PFSK-1 (cell line): Measurements from ENCODE around the gene TUBA4A.

ENCODE experiments used
- FOXP2 ChIP-seq: optimal IDR thresholded peaks from 2 replicates; pipeline ENCODE3; 2011; ENCODE audit warnings: borderline replicate concordance, control low read depth, inconsistent platforms; ENCODE audit not compliant: insufficient read depth; ENCODE audit errors: extremely low read length, extremely low read depth
- POLR2AphosphoS5 ChIP-seq: IDR thresholded peaks from 2 replicates; pipeline ENCODE4 v1.6.1; 2012; ENCODE audit warnings: low read depth, mild to moderate bottlenecking, control low read depth, low read length, moderate library complexity
- REST ChIP-seq, 2 experiments: IDR thresholded peaks; 2 replicates each; pipeline versions ENCODE4 v1.6.1 to v1.8.0; 2011 to 2012; ENCODE audit warnings: low read depth in 2 of 2, low read length in 2 of 2, control low read depth in 1 of 2, inconsistent platforms in 1 of 2, mild to moderate bottlenecking in 1 of 2, moderate library complexity in 1 of 2; ENCODE audit not compliant: insufficient read depth in 1 of 2
- SIN3A ChIP-seq: IDR thresholded peaks from 2 replicates; pipeline ENCODE4 v1.6.1; 2012; ENCODE audit warnings: mild to moderate bottlenecking, low read length, moderate library complexity, borderline replicate concordance; ENCODE audit not compliant: insufficient read depth
- TAF1 ChIP-seq: IDR thresholded peaks from 2 replicates; pipeline ENCODE4 v1.6.1; 2012; ENCODE audit warnings: low read length, control low read depth, borderline replicate concordance; ENCODE audit not compliant: insufficient read depth

Gene TUBA4A

GRCh38 chr2:219287580-219288265, 34.0 kb upstream of the TUBA4A start:
- TF ChIP-seq REST (IDR thresholded peaks at IDR 0.05; ENCODE audit: insufficient read depth in 1 of 2, low read depth in 2 of 2, low read length in 2 of 2) (no peak), FOXP2 (no peak), TAF1 (no peak)

GRCh38 chr2:219286436-219287115, 32.9 kb upstream of the TUBA4A start:
- TF ChIP-seq POLR2AphosphoS5 (no peak), SIN3A (no peak), TAF1 (no peak), FOXP2 (no peak), REST (IDR thresholded peaks at IDR 0.05; ENCODE audit: insufficient read depth in 1 of 2, low read depth in 2 of 2, low read length in 2 of 2) (no peak)

- no peak for TF ChIP-seq REST (IDR thresholded peaks at IDR 0.05; ENCODE audit: insufficient read depth in 1 of 2, low read depth in 2 of 2, low read length in 2 of 2)
- no peak for TF ChIP-seq FOXP2
- no peak for TF ChIP-seq POLR2AphosphoS5
- TF ChIP-seq TAF1 = no peak
- TF ChIP-seq SIN3A = no peak
Observed at GRCh38 chr2:219285894-219286425, 32.2 kb upstream of the TUBA4A start.

- no peak for TF ChIP-seq REST (IDR thresholded peaks at IDR 0.05; ENCODE audit: insufficient read depth in 1 of 2, low read depth in 2 of 2, low read length in 2 of 2)
- TF ChIP-seq POLR2AphosphoS5 = no peak
Observed at GRCh38 chr2:219285373-219285735, 31.6 kb upstream of the TUBA4A start.
